HUDEP-2 (cell line): ENCODE results near the gene IRX5.
A peak's percentile ranks its signal among the peaks of the same experiment; 100 is the strongest.

Experiments used
- DNase-seq, 76 experiments: peaks; one replicate each; lab custom pipeline; 2025; ENCODE audit not compliant: unreplicated experiment in 76 of 76; lab: John Stamatoyannopoulos, UW

The IRX5 gene

DNA sequence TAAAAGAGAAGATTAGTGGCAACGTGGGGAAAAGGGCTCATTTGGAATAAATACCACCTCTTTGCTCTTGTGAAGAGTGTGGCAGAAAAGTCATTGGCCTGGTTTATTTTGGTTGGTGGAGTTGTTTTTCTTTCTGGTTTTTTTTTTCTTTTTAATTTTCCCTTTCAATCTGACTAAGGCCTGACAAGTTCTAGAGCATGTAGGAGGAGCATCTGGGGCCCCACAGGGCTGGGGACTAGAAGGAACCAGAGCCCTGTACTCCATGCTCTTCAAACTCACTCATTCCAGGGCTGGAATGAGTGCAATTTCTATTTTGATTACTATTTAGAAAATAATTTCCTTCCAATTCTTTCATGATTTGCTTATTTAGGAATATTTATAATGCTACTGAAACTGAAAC is 13.3 kb downstream of the IRX5 start:
- no peak for DNase-seq

- DNase-seq = no peak
Measured at GRCh38 chr16:54945063-54945462, 14.4 kb downstream of the IRX5 start.

- DNase-seq = no peak
Measured at GRCh38 chr16:54946909-54947308, 16.2 kb downstream of the IRX5 start.

DNA sequence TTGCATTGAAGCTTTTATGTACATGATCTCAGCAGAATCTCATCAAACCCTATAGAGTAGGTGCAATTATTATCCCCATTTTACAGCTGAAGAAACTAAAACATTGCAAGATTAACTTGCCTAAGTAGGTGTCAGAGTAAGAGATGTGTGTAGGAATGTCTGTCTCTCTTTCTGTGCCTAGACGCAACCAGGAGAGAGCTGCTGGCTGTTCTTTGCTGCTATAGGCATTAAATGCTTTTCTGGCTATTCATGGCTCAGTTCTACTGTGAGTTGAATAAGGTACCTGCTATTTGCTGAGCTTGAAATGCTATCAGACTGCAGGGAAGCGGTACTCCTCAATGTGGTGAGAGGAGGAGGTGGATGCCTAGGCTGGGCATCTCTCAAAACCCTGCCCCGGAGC is 17.0 kb downstream of the IRX5 start:
- DNase-seq = no peak

GRCh38 chr16:54952195-54952594 is 21.5 kb downstream of the IRX5 start:
- no peak for DNase-seq

- DNase-seq = no peak
Measured at GRCh38 chr16:54953461-54953860, 22.8 kb downstream of the IRX5 start.

- no peak for DNase-seq
Measured at GRCh38 chr16:54954220-54954619, 23.6 kb downstream of the IRX5 start.

- DNase-seq = no peak
Measured at GRCh38 chr16:54955757-54956156, 25.1 kb downstream of the IRX5 start.

GRCh38 chr16:54957403-54958166 is 26.9 kb downstream of the IRX5 start:
- DNase-seq = peak in 33 of 76 experiments; percentile 6 to 53 (median 25)

DNA sequence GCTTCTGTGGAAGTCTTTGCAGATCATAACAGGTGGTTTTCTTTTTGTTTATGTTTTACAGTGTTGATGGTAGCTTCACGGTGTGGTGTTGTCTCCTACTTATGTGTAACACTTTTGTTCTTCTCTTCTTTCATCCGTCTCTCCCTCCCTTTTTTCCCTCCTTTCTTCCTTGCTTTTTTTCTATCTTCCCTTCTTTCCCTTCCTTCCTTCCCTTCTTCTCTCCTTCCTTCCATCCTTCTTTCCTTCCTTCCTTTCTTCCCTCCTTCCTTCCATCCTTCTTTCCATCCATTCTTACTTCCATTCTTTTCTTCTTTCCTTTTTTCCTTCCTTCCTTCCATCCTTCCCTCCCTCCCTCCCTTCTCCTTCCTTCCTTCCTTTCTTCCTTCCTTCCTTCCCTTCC is 31.4 kb downstream of the IRX5 start:
- DNase-seq = no peak

DNA sequence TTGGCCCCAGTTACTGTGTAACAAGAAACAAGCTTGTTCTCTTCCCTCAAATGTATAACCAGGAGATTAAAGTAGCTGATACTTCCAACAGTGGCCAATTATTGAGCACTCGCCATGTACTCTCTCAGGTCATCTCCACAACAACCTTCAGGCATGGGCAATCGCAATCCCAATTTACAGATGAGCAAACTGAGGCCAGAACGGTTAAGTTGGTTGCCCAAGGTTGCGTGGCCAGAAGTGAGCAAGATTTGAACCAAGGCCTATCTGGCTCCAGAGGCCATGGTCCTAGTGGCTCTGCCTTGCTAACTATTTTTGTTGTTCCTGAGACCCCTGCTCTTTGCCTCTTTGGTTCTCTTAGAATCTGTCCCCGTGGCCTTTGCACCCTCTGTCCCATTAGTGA is 33.6 kb downstream of the IRX5 start:
- no peak for DNase-seq

GRCh38 chr16:54965464-54965863 is 34.8 kb downstream of the IRX5 start:
- DNase-seq = no peak

DNA sequence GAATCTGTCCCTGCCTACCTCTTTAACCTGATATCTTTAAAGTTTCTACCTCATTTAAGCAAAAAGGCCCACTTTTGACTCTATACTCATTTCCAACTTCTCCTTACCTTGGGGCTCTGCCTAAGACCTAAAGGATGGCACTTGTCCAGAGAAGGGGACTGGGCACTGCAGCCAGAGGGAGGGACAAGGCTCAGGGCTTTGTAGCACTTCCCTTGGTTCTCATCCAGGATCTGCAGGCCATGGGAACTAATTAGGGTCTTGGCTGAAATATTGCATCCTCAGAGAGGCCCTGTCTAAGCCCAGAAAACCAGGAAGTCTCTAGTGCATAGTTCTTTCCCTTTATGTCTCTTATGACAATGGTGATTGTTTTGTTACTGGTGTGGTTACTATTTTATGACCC is 37.3 kb downstream of the IRX5 start:
- DNase-seq = no peak

GRCh38 chr16:54968784-54969183 is 38.1 kb downstream of the IRX5 start:
- DNase-seq = no peak

- no peak for DNase-seq
Measured at GRCh38 chr16:54970016-54970415, 39.4 kb downstream of the IRX5 start.

- DNase-seq = no peak
Measured at GRCh38 chr16:54974367-54974766, 43.7 kb downstream of the IRX5 start.

DNA sequence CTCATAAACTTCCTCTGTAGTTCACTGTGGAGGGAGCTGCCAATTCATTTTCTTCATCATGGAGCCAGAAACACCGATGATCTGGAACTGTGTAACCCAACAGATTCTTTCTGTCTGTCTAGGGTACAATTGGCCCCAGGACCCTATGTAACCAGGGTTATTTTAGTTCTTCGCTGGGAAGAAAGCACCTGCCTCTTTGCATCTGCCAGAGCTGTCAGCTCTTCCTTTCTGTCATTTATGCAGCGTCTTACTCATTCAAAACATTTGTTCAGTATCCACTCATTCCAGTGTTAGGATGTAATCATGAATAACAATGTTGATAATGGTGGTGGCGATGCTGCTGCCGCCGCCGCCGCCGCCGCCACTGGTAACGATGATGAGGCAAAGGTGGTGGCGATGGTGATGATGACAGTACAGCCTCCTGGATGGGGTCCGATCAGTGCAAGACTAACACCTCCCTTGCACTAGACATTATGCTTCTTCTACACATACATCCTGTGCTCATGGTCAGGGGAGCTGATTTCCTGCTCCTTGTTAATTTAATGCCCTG is 46.1 kb downstream of the IRX5 start:
- no peak for DNase-seq

GRCh38 chr16:54977211-54977610 is 46.5 kb downstream of the IRX5 start:
- DNase-seq = no peak

GRCh38 chr16:54980821-54981220 is 50.2 kb downstream of the IRX5 start:
- no peak for DNase-seq
